H1 (cell line): ENCODE measurements around the gene ENTPD6. TPM values are rescaled to one million over a fixed set of nuclear protein-coding genes. Genes with fewer than 3 reads are reported as not detected.

Source experiments
- KDM1A ChIP-seq: fragments of 200-600, 300-600 bp; sonication (generic); IDR thresholded peaks from 2 replicates; pipeline ENCODE4 v1.7.1; 2016; ENCODE audit warnings: mild to moderate bottlenecking, low read length, borderline replicate concordance
- SAP30 ChIP-seq: fragments of 300-600 bp; sonication (generic); IDR thresholded peaks from 2 replicates; pipeline ENCODE4 v1.7.1; 2012; ENCODE audit warnings: low read length, moderate library complexity, mild to moderate bottlenecking, inconsistent platforms; ENCODE audit not compliant: insufficient read depth, insufficient replicate concordance
- polyA plus RNA-seq, 7 experiments: library from polyadenylated mRNA; depleted of rRNA in 3 of 7; stranded (reverse) in 5 of 7; unstranded in 2 of 7; fragments of >200 nt in 5 of 7; fragments of 200-250 nt in 2 of 7; gene quantifications; 1 replicate in 5 of 7; 2 replicates in 1 of 7; 4 replicates in 1 of 7; pipeline versions ENCODE4 v1.2.1 to v1.2.3, GENCODE V29; 2011 to 2013; ENCODE audit warnings: missing spikeins in 2 of 7, mixed read lengths in 2 of 7
- total RNA-seq: library from RNA; stranded (reverse); fragmentation: NEBNext Ultra II Directional; extraction: Animal tissue kit (Norgen Biotek cat#: 25700); gene quantifications from 2 replicates; pipeline ENCODE4 v1.2.1, GENCODE V29; 2021

The ENTPD6 gene
- total and polyA plus RNA-seq, 2 of the 8 experiments (the other 6 are each of a cell fraction or from before 2014, with no cell fraction given) = 47.8 to 57.3 TPM

DNA sequence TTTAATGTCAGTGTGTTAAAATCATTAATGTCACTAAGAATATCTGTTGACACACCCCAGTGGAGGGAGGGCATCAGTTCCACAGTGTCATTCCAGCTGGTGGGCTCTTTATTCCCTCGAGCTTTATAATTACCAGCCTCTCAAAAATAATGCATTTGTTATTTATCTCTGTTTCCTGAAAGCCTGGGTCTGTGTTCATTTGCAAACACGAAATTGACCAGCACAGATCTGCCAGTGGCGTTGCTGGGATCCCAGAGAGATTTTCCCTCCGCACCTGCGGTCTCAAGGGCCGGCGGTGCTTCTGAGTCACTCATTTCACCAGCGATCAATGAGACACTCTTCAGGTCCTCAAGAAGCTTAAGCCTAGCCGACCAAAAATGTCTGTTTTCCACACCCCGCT, 46.7 kb downstream of the ENTPD6 start (continued):
- TF ChIP-seq SAP30 (no peak), KDM1A (no peak)
